Adrenal gland (tissue), 12 donors: ENCODE data around the gene PITX3. TPM values are rescaled to one million over a fixed set of nuclear protein-coding genes. Genes with fewer than 3 reads are reported as not detected.

ENCODE experiments used
- DNase-seq, 7 donors: peaks; one replicate each; pipeline ENCODE4 v3.0.0-alpha.2; 2019 to 2020
- H3K27ac ChIP-seq, 5 donors: fragments of 200-600 bp; sonication (generic) in 4 of 5; 1 replicate in 3 of 5; 2 replicates in 2 of 5; pipeline versions ENCODE4 v1.5.1 to v1.8.0; 2016 to 2020; ENCODE audit warnings: mild to moderate bottlenecking in 1 of 5
- H3K27me3 ChIP-seq: fragments of 200-600 bp; 2 replicates; pipeline ENCODE4 v1.8.0; 2021
- H3K36me3 ChIP-seq, 2 donors: fragments of 200-600 bp; replicated peaks in 1 of 2; 1 replicate in 1 of 2; 2 replicates in 1 of 2; pipeline versions ENCODE4 v1.5.1 to v1.8.0; 2018 to 2022
- H3K4me1 ChIP-seq, 2 donors: fragments of 200-600 bp; replicated peaks in 1 of 2; 1 replicate in 1 of 2; 2 replicates in 1 of 2; pipeline versions ENCODE4 v1.5.1 to v1.8.0; 2018 to 2021
- H3K4me3 ChIP-seq, 4 donors: fragments of 200-600 bp; sonication (generic) in 3 of 4; one replicate each; pipeline ENCODE4 v1.5.1; 2016 to 2018
- H3K9me3 ChIP-seq, 3 donors: fragments of 200-600 bp; sonication (generic) in 1 of 3; replicated peaks in 1 of 3; 1 replicate in 2 of 3; 2 replicates in 1 of 3; pipeline versions ENCODE4 v1.5.1 to v1.8.0; 2016 to 2021
- CTCF ChIP-seq, 6 experiments: fragments of 450-650 bp in 4 of 6; fragments of 200-600 bp in 2 of 6; sonication (generic) in 1 of 6; IDR thresholded peaks; 1 replicate in 5 of 6; 2 replicates in 1 of 6; pipeline versions ENCODE4 v1.5.1 to v1.8.0; 2016 to 2021; ENCODE audit warnings: antibody characterized with exemption in 6 of 6, mild to moderate bottlenecking in 2 of 6, moderate library complexity in 1 of 6
- POLR2A ChIP-seq, 2 donors: fragments of 450-650 bp; IDR thresholded peaks; one replicate each; pipeline ENCODE4 v1.6.1; 2017; ENCODE audit warnings: antibody characterized with exemption in 2 of 2, mild to moderate bottlenecking in 2 of 2, moderate library complexity in 1 of 2
- WGBS, 4 donors: extraction: QIAGEN DNeasy Blood & Tissue Kit in 2 of 4; methylation state at CpG; one replicate each; pipeline versions ENCODE4 v1.1.5 to v1.1.7; 2013 to 2017; 5-methylcytosine and 5-hydroxymethylcytosine counted together
- intact Hi-C, 2 donors: fragments of 100-400 bp; cut with DNase I; formaldehyde crosslinking; loops; one replicate each; pipeline versions ENCODE4 v1.14.1 to v1.15.0; 2022 to 2023
- polyA plus RNA-seq, 3 donors: library from polyadenylated mRNA; stranded (reverse); fragments of 200-250 nt in 2 of 3; fragments of 350-450 nt in 1 of 3; fragmentation: Illumina TruSeq in 1 of 3; extraction: RNeasy Lipid Tissue Mini Kit (QIAGEN cat#74804) in 1 of 3; gene quantifications; one replicate each; pipeline ENCODE4 v1.2.3, GENCODE V29; 2013 to 2014
- total RNA-seq, 9 donors: library from RNA; depleted of rRNA in 4 of 9; stranded (reverse); fragments of >200 nt in 4 of 9; fragments of 120-200 nt in 1 of 9; fragmentation: NEBNext Ultra II Directional in 1 of 9; extraction: Animal tissue kit (Norgen Biotek cat#: 25700) in 1 of 9; gene quantifications; one replicate each; pipeline versions ENCODE4 v1.1.0 to v1.2.4, GENCODE V29; 2013 to 2023
- donor health status: healthy with polysubstance abuse.
- donor health status: Bipolar disorder and iron deficiency.
- donor health status: DM: yes; HTN: yes; CAD: no.
- donor health status: DM: no; HTN: no; CAD: no.
- donor health status: DM: no; HTN: no; CAD: no.
- donor health status: DM: yes; HTN: yes; CAD: no.

PITX3 gene
- total and polyA plus RNA-seq, 12 donors: 0.69 to 5.2 TPM; not detected in 10

GRCh38 chr10:102208311-102209035 lies 32.8 kb downstream of the PITX3 start:
- TF ChIP-seq POLR2A (IDR thresholded peaks at IDR 0.05): no peak
- no peak for TF ChIP-seq CTCF (IDR thresholded peaks at IDR 0.05)
- intact Hi-C loops: no loop called here

GRCh38 chr10:102202386-102202785 lies 38.9 kb downstream of the PITX3 start:
- intact Hi-C loops: no loop called here
- no peak overlapping the region for H3K4me3 ChIP-seq
- H3K27ac ChIP-seq: no peak overlapping the region
- no peaks in the 10 kb centered on the region for H3K4me1 ChIP-seq
- WGBS, 4 donors: 72 to 89% (median 81%) methylated on average over 1 of the region's 1 CpG
- no peaks in the 10 kb centered on the region for H3K27me3 ChIP-seq
- TF ChIP-seq CTCF (IDR thresholded peaks at IDR 0.05): no peak
- TF ChIP-seq POLR2A (IDR thresholded peaks at IDR 0.05): no peak
- no peak for DNase-seq
- no peaks in the 10 kb centered on the region for H3K9me3 ChIP-seq
- H3K36me3 ChIP-seq: no peaks in the 10 kb centered on the region

More at GRCh38 chr10:102208311-102209035, 32.8 kb downstream of the PITX3 start:
- peak overlapping the region in 1 of 5 donors; percentile 42 for H3K27ac ChIP-seq
- H3K9me3 ChIP-seq: no peaks in the 10 kb centered on the region
- H3K4me3 ChIP-seq: no peak overlapping the region
- WGBS, 4 donors: 19 to 34% (median 31%) methylated on average over 5 of the region's 5 CpGs
- no peaks in the 10 kb centered on the region for H3K27me3 ChIP-seq
- DNase-seq: peak in 5 of 7 donors; percentile 43 to 80 (median 53)
- no peaks in the 10 kb centered on the region for H3K36me3 ChIP-seq
- peaks cover 0 to 13% of the 10 kb centered on the region in 2 donors for H3K4me1 ChIP-seq

- Histone ChIP-seq H3K36me3 (no peaks in the 10 kb centered on the region), H3K27me3 (no peaks in the 10 kb centered on the region), H3K4me3 (no peak overlapping the region), H3K27ac (no peak overlapping the region), H3K9me3 (no peaks in the 10 kb centered on the region), H3K4me1 (no peaks in the 10 kb centered on the region)
- WGBS, 4 donors: 87 to 91% (median 89%) methylated on average over 9 to 34 of the region's 34 CpGs
- no peak for DNase-seq
- intact Hi-C loops: no loop called here
- no peak for TF ChIP-seq CTCF (IDR thresholded peaks at IDR 0.05)
- no peak for TF ChIP-seq POLR2A (IDR thresholded peaks at IDR 0.05)
Measured at GRCh38 chr10:102200751-102201640, 40.3 kb downstream of the PITX3 start.

GRCh38 chr10:102198027-102198426 lies 43.3 kb downstream of the PITX3 start:
- TF ChIP-seq POLR2A (IDR thresholded peaks at IDR 0.05) (no peak), CTCF (IDR thresholded peaks at IDR 0.05) (no peak)
- H3K27me3 ChIP-seq: no peaks in the 10 kb centered on the region
- no peaks in the 10 kb centered on the region for H3K9me3 ChIP-seq
- no peak for DNase-seq
- H3K4me3 ChIP-seq: no peak overlapping the region
- 64 to 83% (median 70%) methylated on average over 2 of the region's 2 CpGs for WGBS, 4 donors
- intact Hi-C loops: no loop called here
- H3K36me3 ChIP-seq: no peaks in the 10 kb centered on the region
- H3K27ac ChIP-seq: no peak overlapping the region
- no peaks in the 10 kb centered on the region for H3K4me1 ChIP-seq
